Breast epithelium (tissue), 3 donors: ENCODE data around the gene ENOX1.

Source experiments
- CTCF ChIP-seq, 3 donors: fragments of 450-650 bp; IDR thresholded peaks; one replicate each; pipeline ENCODE4 v1.5.1; 2016 to 2017; ENCODE audit warnings: antibody characterized with exemption in 3 of 3, mild to moderate bottlenecking in 3 of 3, moderate library complexity in 3 of 3
- POLR2A ChIP-seq: fragments of 450-650 bp; IDR thresholded peaks from one replicate; pipeline ENCODE4 v1.6.1; 2016; ENCODE audit warnings: antibody characterized with exemption, mild to moderate bottlenecking, moderate library complexity
- POLR2AphosphoS5 ChIP-seq, 3 donors: sonication (generic); formaldehyde crosslinking; IDR thresholded peaks; one replicate each; pipeline ENCODE4 v1.6.1; 2017; ENCODE audit warnings: antibody characterized with exemption in 3 of 3

GRCh38 chr13:43303033-43303729 lies 483.6 kb downstream of the ENOX1 start:
- TF ChIP-seq CTCF (IDR thresholded peaks at IDR 0.05) (peak in 2 of 3 donors; percentile 34 to 44), POLR2AphosphoS5 (IDR thresholded peaks at IDR 0.05) (no peak), POLR2A (no peak)
